T-helper 2 cell (primary cell): ENCODE results near the gene ARHGAP9.
A peak's percentile ranks its signal among the peaks of the same experiment; 100 is the strongest.

Experiments used
- DNase-seq, 5 experiments: peaks; one replicate each; pipeline versions ENCODE4 v3.0.0 to v3.0.0-alpha.2; 2012 to 2022

ARHGAP9 gene

DNA sequence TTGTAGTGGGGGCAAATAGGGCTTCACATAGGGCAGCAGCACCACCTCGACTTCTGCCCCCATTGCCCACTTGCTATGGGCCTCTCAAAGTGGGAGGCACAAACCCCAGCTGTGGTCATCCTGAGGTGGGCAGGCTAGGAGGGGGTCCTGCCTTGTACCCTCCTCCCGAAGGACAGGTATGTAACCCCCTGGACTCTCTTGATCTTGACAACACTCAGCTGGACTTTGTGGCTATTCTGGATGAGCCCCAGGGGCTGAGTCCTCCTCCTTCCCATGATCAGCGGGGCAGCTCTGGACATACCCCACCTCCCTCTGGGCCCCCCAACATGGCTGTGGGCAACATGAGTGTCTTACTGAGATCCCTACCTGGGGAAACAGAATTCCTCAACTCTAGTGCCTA, 8.0 kb downstream of the ARHGAP9 start:
- no peak for DNase-seq

DNA sequence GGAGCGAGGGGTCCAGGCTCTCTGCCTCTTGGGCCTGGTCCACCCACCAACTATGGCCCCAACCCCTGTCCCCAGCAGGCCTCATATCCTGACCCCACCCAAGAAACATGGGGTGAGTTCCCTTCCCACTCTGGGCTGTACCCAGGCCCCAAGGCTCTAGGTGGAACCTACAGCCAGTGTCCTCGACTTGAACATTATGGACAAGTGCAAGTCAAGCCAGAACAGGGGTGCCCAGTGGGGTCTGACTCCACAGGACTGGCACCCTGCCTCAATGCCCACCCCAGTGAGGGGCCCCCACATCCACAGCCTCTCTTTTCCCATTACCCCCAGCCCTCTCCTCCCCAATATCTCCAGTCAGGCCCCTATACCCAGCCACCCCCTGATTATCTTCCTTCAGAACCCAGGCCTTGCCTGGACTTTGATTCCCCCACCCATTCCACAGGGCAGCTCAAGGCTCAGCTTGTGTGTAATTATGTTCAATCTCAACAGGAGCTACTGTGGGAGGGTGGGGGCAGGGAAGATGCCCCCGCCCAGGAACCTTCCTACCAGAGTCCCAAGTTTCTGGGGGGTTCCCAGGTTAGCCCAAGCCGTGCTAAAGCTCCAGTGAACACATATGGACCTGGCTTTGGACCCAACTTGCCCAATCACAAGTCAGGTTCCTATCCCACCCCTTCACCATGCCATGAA, 8.6 kb downstream of the ARHGAP9 start:
- no peak for DNase-seq

DNA sequence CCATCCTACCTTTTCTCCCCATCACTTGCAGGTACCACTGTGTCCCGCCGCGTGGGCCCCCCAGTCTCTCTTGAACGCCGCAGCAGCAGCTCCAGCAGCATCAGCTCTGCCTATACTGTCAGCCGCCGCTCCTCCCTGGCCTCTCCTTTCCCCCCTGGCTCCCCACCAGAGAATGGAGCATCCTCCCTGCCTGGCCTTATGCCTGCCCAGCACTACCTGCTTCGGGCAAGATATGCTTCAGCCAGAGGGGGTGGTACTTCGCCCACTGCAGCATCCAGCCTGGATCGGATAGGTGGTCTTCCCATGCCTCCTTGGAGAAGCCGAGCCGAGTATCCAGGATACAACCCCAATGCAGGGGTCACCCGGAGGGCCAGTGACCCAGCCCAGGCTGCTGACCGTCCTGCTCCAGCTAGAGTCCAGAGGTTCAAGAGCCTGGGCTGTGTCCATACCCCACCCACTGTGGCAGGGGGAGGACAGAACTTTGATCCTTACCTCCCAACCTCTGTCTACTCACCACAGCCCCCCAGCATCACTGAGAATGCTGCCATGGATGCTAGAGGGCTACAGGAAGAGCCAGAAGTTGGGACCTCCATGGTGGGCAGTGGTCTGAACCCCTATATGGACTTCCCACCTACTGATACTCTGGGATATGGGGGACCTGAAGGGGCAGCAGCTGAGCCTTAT, 9.2 kb downstream of the ARHGAP9 start:
- no peak for DNase-seq

DNA sequence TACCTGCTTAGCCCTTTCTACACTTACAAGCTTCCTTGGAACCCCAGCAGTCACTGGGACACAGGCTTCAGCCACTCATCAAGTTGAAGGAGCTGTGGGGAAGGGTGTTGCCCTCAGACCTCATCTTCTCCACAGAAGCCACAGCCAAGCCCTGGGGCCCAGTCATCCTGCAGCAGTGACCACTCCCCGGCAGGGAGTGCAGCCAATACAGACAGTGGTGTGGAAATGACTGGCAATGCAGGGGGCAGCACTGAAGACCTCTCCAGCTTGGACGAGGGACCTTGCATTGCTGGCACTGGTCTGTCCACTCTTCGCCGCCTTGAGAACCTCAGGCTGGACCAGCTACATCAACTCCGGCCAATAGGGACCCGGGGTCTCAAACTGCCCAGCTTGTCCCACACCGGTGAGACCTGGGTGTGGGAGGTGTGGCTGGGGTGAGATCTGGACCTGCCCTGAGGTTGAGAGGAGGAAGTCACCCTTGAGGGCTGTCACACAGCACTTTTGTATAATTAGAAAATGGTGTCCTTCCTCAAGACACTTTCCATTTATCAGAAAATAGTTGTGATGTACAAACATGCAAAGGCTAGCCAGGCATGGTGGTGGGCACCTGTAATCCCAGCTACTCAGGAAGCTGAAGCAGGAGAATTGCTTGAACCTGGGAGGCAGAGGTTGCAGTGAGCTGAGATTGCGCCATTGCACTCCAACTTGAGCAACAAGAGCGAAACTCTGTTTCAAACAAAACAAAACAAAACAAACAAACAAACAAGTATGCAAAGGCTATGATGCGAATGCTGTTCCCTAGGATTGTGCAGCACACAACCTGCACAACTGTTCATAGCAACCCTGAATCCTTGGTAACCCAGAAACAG, 10.1 kb downstream of the ARHGAP9 start:
- no peak for DNase-seq

DNA sequence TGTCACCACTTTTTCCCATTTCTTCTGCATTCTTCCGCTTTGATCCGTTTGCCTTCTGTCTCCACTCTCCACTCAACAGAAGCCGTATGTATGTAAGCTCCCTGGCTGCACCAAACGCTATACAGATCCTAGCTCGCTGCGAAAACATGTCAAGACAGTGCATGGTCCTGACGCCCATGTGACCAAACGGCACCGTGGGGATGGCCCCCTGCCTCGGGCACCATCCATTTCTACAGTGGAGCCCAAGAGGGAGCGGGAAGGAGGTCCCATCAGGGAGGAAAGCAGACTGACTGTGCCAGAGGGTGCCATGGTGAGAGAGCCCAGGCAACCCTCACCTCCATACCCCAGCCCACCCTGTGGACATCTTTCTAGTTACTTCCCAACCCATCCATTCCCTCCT, 11.8 kb downstream of the ARHGAP9 start:
- no peak for DNase-seq

DNA sequence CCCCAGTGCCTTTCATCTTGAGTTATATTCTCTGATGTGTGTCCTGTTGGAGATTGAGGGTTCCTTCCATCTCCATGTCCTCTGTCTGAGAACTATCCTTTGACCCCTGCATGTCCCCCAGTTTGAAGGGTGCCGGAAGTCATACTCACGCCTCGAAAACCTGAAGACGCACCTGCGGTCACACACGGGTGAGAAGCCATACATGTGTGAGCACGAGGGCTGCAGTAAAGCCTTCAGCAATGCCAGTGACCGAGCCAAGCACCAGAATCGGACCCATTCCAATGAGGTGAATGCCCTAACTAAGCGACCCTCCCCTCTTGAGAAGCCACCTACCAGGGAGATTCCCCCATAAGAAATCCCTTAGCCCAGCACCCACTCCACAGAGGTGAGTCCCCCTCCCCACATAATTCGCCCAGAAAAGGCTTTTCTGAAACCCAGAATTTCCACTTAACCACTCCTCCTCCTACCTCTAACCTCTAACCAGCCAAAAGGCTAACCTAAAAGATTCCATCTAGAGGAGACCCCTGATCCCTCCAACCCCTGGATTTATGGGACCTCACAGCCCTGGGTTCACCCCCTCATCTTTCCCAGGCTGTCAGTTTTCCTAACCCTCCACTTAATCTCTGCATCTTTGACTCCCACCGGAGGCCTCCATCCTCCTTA, 12.3 kb downstream of the ARHGAP9 start:
- no peak for DNase-seq

DNA sequence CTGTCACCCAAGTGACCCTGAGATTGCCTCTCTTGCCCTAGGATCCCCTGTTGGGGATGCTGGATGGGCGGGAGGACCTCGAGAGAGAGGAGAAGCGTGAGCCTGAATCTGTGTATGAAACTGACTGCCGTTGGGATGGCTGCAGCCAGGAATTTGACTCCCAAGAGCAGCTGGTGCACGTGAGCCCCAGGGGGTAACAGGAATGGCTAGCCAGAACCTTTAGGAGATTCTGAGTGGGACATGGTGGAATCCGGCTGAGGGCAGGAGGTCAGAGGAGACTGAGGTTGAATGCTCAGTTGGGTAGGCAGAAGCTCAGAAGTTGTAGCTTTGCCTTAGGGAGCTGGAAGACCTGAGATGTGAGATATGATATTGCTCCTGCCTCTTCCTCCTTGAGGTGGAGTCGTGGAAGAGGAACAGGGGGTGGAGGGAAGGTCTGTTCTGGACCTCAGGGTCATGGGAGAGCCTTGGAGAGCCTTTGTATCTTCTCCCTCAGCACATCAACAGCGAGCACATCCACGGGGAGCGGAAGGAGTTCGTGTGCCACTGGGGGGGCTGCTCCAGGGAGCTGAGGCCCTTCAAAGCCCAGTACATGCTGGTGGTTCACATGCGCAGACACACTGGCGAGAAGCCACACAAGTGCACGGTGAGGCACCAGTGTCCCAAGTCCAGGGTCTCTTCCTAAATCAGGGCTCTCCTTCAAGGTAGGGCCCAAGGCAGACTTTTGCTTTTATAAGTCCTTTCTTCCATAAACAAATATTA, 13.7 kb downstream of the ARHGAP9 start:
- no peak for DNase-seq

DNA sequence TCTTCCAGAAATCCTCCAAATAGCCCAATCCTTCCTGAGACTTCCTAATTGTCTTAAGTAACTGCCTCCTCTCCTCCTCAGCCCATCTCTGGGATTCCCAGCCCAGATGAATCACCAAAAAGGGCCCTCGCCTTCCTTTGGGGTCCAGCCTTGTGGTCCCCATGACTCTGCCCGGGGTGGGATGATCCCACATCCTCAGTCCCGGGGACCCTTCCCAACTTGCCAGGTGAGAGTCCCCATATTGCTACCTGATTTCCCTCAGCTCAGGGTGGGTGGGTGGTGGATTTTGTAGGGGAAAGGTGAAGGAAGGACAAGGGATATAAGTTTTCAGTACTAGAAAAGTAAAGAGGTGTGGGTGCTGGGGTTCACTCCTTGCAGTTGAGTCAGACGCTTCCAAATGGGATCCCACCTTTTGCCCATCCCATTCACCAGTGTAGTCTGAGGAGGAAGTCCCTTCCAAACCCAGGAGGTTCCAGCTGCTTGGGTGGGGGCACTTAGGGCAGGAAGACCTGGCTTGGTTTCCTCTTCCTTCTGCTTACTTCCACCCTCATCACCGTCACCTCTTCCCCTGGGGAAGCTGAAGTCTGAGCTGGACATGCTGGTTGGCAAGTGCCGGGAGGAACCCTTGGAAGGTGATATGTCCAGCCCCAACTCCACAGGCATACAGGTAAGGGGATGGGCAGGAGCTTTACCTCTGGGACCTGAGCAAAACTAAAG, 14.5 kb downstream of the ARHGAP9 start:
- DNase-seq: no peak

DNA sequence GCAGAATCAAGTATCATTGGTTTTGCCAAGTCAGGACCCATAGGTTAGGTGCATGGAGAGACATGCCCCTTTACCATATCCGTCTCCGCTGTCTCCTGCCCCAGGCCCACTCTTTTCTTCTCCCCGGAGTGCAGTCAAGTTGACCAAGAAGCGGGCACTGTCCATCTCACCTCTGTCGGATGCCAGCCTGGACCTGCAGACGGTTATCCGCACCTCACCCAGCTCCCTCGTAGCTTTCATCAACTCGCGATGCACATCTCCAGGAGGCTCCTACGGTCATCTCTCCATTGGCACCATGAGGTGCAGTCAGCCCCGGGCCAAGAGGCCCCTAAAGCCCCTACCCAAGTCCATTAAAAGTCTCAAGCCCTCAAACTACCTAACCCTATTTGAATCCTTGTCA, 15.1 kb downstream of the ARHGAP9 start:
- no peak for DNase-seq

DNA sequence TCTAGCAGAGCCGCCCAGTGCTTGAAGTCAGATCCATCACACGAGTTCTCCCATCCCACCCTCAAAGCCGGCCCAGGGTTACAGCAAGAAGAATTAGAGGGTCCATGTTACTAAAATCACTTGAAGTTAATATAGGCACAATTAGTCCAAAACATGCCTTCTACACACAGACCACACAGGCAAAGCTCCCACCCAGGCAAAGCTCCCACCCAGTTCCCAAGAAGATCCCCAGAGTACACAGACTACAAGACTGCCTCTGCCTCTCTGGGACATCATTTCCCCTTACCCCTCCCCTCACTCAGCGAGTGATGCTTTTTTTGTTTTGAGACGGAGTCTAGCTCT, 16.8 kb downstream of the ARHGAP9 start:
- no peak for DNase-seq

DNA sequence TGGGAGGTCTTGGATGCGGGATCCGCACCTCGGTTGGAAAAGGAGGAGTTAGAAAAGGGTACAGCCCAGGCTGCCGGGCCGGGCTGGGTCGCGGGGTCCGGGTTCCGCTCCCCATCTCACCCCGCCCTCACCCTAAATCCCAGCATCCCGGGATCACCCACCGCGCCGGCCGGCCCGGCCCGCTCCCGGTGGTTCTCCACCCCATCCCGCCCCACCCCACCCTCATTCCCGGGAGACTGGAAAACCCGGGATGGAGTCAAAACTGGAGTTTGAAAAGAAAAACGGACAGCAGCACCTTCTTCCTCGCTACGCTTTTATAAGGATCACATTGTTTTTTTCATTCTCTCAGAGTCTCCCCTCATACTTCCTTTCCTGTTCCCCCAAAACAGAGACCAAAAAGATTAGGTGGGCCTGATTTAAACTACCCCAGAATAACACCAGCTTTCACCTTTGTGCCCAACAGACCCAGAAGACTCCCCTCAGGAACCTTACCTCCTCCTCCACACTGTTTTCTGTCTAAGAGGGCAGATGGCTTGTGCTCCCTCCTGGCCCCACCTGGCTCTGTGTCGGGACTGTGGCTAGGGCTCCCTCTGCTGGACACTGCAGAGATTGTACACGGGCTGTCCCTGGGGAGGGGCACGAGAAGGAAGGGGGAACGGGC, 17.3 kb downstream of the ARHGAP9 start:
- DNase-seq: peak; percentile 64 to 87 (median 81)

DNA sequence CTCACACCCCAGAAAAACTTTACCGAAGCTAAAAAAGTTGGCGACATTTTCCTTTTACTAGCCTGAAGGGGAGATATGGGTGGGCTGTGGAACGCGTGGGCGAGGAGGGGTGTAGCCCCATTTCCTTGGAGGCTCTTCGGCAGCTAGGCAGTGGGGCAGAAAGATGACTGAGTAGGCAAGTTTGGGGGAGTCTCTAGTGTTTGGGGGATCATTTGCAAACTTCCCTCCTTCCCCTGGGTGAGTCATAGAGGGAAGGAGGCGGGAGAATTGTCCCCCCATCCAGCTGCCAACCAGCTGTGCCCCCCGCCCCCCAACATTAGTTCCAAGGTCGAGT, 17.8 kb downstream of the ARHGAP9 start:
- DNase-seq: no peak

DNA sequence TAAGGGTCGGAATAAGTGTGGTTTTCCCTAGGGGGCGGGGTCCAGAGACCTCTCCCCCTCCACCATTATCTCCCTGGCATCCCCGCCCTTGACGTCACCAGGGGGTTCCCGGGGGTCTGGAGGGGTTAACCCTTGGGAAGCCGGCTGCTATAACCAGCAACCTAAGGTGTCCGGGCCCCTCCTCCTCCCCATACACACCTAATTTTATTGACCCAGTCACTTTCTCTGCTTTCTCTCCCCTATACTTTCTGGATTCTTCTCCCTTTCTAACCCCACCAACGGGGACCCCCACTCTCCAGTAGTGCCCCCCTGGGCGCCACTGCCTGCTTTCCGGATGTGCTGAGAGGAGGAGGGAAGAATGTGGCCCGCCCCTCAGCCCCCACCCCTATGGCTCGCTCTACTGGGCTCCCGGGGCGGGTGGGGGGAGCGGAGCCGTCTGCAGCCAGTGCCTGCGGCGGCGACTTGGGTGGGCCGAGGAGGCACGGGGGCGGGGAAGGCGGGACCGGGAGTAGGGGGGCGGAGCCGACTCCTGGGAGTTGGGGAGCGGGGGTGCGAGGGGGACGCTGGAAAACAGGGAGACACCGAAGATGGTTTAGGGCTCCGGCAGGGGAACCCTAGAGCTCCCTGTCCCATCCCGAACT, 18.3 kb downstream of the ARHGAP9 start:
- peak in 1 of 5 experiments; percentile 33 for DNase-seq

DNA sequence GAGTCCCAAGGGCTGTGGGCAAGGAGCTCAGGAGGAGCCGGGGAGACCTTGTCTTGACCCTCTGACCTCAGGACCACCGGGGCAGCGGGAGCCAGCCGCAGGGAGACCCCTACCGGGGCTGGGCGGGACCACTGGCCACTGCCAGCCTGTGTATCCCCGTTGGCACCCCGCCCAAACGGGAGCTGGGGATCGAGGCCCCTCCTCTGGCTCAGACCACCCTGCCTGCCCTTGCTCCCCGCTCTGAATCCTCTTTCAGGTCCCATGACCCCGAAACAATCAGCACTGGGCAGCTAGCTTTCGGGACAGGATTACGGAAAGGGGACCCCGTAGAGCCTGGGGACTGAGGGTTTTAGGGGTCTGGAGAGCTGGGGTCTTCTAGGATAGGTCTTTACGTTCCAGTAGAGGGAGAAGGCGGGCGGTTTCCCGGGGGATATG, 18.8 kb downstream of the ARHGAP9 start:
- DNase-seq: no peak

DNA sequence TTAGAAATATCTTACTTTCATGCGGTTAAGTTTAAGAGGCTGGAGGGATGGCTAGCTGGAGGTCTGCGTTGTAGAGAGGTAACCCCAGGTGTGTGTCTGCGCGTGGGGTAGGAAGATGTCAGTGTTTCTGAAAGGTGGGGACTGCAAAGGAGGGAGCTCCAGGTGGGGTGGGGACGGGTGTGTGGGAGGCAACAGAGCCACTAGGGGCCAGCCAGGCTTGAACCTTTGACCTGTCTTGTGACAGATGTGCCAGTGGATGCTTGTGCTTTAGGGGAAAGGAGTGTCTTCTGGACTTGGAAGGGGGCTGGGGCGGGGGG, 19.2 kb downstream of the ARHGAP9 start:
- DNase-seq: peak in 1 of 5 experiments; percentile 31

DNA sequence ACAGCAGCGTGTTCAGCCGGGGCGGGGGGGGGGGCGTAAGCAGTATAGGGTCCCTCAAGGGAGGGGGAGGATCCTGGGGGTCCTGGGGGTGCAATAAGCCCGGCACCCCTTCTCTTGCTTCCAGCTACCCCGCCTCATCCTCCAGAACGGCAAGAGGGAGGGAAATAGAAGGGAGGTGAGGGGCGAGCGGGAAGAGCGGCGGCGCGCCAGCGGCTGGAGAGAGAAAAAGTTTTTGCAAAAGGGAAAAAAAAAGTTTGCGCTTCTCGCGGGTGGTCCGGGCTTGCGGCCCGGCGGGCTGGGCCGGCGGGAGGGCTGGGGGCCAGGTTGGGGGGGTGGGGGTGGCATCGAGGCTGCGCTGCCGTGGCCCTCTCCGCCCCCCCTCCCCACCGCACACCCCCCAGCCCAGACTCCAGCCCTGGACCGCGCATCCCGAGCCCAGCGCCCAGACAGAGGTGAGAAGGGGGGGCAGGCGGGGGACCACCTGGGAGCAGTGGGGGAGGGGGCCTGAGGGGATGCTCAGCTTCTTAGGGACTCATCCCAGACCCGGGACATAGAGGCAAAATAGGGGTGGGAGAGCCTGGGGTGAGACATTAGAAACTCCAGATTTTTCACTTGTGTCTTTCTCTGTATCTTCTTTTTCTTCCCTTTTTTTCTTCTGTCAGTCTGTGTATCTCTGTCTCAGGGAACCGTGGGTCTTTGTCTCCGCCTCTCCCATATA, 19.8 kb downstream of the ARHGAP9 start, which contains the start of gene GLI1:
Gene GLI1, plus strand, starts transcription at position 36 of the 718 bp plus-strand sequence. CDS start 3,907 bp downstream, outside the sequence.
- DNase-seq: no peak

DNA sequence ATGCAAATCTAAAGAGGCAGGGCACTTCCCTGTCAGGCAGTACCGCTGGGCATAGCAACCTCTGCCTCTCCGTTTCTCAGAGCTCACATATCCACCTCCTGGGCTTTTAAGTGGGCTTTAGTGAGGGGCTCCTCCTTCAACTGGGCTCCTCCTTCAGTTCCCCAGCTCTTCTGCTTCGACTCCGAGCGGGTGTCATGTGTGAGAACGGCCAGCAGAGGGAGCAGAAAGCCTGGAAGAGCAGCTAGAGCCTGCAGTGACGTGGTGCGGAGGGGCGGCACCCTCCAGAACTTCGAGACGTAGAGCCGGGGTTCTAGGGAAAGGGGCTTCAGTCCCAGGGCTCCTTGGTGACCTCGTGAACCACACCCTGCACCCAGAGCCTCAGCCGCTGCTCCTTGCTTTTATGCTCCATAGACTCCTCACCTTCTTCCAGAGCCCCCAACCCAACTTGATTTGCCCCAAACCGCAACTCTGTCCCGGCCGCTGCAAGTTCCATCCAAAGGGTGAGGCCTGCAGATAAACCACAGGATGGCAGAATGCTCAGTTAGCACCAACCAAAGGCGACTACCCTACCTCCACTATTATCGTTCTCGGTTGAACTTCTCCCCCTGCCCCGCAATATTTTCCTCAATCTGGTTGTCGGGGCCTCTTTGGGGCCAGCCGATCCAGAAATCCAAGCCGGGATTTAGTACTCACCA, 20.5 kb downstream of the ARHGAP9 start:
- DNase-seq: peak; percentile 67 to 95 (median 88)

DNA sequence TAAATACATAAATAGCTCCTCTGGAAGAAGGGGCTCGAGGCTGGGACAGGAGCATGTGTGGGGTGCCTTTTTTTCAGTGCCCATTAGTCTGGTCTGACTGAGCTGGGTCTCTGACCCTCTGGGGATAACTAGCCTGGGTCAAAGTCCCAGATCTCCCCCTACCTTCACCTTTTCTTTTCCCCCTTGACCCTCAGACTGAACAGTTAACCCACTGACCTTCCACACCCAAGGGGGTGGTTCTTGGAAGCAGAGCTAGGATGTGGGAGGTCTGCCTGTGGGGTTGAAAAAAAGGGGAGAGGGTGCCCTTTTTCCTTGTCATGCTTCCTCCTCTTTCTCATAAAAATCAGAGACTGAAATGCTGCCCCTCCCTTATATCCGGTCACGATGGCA, 21.0 kb downstream of the ARHGAP9 start:
- DNase-seq: no peak

DNA sequence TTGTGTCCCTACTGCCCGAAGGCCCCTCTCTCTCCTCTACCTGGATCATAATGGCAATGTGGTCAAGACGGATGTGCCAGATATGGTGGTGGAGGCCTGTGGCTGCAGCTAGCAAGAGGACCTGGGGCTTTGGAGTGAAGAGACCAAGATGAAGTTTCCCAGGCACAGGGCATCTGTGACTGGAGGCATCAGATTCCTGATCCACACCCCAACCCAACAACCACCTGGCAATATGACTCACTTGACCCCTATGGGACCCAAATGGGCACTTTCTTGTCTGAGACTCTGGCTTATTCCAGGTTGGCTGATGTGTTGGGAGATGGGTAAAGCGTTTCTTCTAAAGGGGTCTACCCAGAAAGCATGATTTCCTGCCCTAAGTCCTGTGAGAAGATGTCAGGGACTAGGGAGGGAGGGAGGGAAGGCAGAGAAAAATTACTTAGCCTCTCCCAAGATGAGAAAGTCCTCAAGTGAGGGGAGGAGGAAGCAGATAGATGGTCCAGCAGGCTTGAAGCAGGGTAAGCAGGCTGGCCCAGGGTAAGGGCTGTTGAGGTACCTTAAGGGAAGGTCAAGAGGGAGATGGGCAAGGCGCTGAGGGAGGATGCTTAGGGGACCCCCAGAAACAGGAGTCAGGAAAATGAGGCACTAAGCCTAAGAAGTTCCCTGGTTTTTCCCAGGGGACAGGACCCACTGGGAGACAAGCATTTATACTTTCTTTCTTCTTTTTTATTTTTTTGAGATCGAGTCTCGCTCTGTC, 22.8 kb downstream of the ARHGAP9 start:
- no peak for DNase-seq
